ENCODE results near the gene CLDN34.

- no peak for TF ChIP-seq L3MBTL2 (conservative IDR thresholded peaks at IDR 0.05)
- no peak for TF ChIP-seq TARDBP (IDR thresholded peaks at IDR 0.05)
- no peak for TF ChIP-seq BHLHE40 (IDR thresholded peaks at IDR 0.05; ENCODE audit: borderline replicate concordance)
- TF ChIP-seq SP1 (IDR thresholded peaks at IDR 0.05), result no peak
- no peak for TF ChIP-seq SUZ12 (IDR thresholded peaks at IDR 0.05)
- TF ChIP-seq ZNF384 (IDR thresholded peaks at IDR 0.05), result no peak
- TF ChIP-seq ARNT (IDR thresholded peaks at IDR 0.05), result no peak
- no peak for TF ChIP-seq ELF4 (IDR thresholded peaks at IDR 0.05)
- TF ChIP-seq FOXK2 (IDR thresholded peaks at IDR 0.05), result no peak
- no peak for TF ChIP-seq NFRKB (IDR thresholded peaks at IDR 0.05)
- no peak for TF ChIP-seq FOXA1 (IDR thresholded peaks at IDR 0.05)
Measured at GRCh38 chrX:9938516-9938915, 28.6 kb upstream of the CLDN34 start.
